Neural progenitor cell (in vitro differentiated cells): ENCODE measurements around the gene MAST2.

ENCODE experiments used
- EZH2 ChIP-seq: fragments of 200-600 bp; sonication (generic); IDR thresholded peaks from 2 replicates; pipeline ENCODE4 v1.6.1; 2017; ENCODE audit warnings: antibody characterized with exemption, mild to moderate bottlenecking, moderate library complexity
- EZH2phosphoT487 ChIP-seq: fragments of 200-600 bp; sonication (generic); IDR thresholded peaks from 2 replicates; pipeline ENCODE4 v1.6.1; 2017; ENCODE audit warnings: antibody characterized with exemption
- TF ChIP-seq, protein P1 (sequence below): fragments of 200-600 bp; sonication (generic); IDR thresholded peaks from 2 replicates; pipeline ENCODE4 v1.5.1; 2017; ENCODE audit warnings: antibody characterized with exemption, mild to moderate bottlenecking

GRCh38 chr1:45989249-45989648, 185.8 kb downstream of the MAST2 start:
- TF ChIP-seq, protein P1, sequence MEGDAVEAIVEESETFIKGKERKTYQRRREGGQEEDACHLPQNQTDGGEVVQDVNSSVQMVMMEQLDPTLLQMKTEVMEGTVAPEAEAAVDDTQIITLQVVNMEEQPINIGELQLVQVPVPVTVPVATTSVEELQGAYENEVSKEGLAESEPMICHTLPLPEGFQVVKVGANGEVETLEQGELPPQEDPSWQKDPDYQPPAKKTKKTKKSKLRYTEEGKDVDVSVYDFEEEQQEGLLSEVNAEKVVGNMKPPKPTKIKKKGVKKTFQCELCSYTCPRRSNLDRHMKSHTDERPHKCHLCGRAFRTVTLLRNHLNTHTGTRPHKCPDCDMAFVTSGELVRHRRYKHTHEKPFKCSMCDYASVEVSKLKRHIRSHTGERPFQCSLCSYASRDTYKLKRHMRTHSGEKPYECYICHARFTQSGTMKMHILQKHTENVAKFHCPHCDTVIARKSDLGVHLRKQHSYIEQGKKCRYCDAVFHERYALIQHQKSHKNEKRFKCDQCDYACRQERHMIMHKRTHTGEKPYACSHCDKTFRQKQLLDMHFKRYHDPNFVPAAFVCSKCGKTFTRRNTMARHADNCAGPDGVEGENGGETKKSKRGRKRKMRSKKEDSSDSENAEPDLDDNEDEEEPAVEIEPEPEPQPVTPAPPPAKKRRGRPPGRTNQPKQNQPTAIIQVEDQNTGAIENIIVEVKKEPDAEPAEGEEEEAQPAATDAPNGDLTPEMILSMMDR: no peak
- no peak for TF ChIP-seq EZH2
- no peak for TF ChIP-seq EZH2phosphoT487
